ENCODE data around the gene OR51E1.

OR51E1 gene

GRCh38 chr11:4647766-4648165, 4.0 kb downstream of the OR51E1 start:
- in situ Hi-C loops (cut with MboI; ENCODE audit: low sequenced_read_pairs): no loop called here

- in situ Hi-C loops (cut with MboI; ENCODE audit: low sequenced_read_pairs): no loop called here
Measured at GRCh38 chr11:4654635-4655369, 11.0 kb downstream of the OR51E1 start.

DNA sequence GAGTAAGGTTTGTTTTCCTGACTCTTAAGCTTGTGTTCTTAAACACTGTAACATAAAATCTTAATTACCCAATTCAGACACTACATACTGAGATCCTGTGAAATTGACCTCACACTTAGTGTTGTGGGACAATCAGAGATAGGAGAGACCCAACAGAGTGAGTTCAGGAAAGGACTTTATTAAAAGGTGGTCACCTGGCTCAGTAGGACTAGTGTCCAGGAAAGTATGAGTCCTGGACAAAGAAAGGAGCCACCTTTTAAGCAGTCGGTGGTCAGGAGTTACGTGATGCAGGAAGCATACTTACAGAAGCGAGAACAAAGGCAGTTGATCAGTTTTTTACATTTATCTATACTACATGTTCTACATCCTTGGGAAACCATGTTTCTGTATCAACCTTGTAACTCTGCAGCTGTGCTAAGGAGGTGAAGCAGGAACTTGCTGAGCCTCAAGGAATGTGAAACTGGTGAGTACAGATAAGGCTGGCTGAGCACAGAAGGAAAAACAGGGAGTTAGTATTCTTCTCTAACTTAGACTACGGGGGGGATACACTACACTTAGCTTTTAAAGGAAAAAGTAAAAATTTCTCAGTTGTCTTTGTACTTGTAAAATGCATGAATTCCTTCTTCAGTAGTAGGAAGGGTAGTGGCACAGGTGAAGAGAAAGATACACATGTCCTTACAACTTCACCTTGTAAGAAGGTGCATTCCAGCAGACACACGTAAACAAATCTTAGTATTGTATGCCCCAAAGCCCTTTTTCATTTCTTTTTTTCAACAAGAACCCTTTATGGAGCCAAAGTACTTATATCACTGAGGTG, 15.1 kb downstream of the OR51E1 start:
- in situ Hi-C loops (cut with MboI; ENCODE audit: low sequenced_read_pairs): no loop called here

DNA sequence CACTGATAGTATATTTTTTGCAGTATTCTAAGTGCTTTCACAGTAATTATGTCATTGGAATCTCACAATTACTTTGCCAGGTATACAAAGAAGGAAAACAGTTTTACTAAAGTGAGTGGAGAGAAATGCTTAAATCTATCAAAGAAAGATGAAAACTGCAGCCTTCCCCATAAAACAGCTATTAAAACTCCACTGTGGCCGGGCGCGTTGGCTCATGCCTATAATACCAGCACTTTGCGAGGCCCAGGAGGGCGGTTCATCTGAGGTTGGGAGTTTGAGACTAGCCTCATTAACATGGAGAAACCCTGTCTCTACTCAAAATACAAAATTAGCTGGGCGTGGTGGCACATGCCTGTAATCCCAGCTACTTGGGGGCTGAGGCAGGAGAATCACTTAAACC, 19.1 kb downstream of the OR51E1 start:
- in situ Hi-C loops (cut with MboI; ENCODE audit: low sequenced_read_pairs): no loop called here

DNA sequence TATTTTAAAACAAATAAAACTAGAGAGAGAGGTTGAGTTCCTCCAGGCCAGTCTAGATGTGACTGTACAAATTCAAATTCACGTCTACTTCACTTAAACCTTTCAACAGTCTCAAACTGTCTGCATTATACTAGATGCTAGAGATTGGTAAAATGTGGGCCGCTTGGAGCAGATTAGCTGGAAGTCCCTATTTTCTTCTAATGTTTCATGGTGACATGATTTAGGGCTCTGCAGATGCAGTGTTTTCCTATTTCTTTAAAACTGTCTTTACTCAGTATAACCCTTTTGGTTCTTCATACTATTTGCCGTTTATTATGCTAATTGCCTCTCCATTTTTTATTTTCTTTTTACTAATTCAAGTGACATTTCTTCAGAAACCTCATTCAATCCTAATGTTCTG, 20.4 kb downstream of the OR51E1 start:
- in situ Hi-C loops (cut with MboI; ENCODE audit: low sequenced_read_pairs): no loop called here

GRCh38 chr11:4664786-4665185, 21.0 kb downstream of the OR51E1 start:
- in situ Hi-C loops (cut with MboI; ENCODE audit: low sequenced_read_pairs): no loop called here

- in situ Hi-C loops (cut with MboI; ENCODE audit: low sequenced_read_pairs): no loop called here
Measured at GRCh38 chr11:4665424-4665823, 21.6 kb downstream of the OR51E1 start.

- in situ Hi-C loops (cut with MboI; ENCODE audit: low sequenced_read_pairs): no loop called here
Measured at GRCh38 chr11:4671741-4672140, 28.0 kb downstream of the OR51E1 start.

- in situ Hi-C loops (cut with MboI; ENCODE audit: low sequenced_read_pairs): no loop called here
Measured at GRCh38 chr11:4672470-4672869, 28.7 kb downstream of the OR51E1 start.

DNA sequence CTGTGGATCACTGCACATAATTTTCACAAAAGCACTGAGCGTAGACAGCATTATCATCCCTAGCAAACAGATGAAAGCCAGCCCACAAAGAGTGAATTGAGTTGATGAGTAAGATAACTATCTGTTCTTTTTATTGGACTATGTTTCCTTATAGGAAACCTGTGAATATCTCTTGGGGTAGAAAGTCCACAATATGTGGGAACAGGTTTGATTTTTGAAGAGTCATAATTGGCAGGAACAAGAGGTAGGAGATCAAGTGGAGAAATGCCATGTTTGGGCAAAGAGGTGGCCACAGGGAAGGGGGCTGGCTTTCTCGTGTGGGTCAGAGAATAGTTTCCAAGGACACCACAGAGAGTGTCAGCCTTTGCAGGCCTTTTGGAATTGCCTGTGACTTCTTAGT, 30.0 kb downstream of the OR51E1 start:
- in situ Hi-C loops (cut with MboI; ENCODE audit: low sequenced_read_pairs): no loop called here

- in situ Hi-C loops (cut with MboI; ENCODE audit: low sequenced_read_pairs): no loop called here
Measured at GRCh38 chr11:4677948-4678347, 34.2 kb downstream of the OR51E1 start.

DNA sequence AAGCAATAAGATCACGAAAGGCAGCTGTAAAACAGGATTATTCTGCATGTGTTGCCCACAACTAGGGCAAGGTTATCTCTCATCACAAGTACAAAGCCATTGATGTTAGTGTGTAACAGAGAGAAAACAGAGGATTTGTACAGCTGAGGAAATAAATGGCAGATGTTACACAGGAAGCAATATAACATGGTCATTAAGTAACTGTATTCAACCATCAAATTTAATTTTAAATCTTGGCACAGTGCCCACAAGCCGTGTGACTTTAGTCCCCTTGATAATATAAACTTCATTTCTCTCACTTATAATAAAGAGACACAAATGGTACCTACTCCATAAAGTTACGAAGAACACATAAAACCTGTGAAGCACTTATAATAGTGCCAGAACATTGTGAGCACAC, 36.6 kb downstream of the OR51E1 start:
- in situ Hi-C loops (cut with MboI; ENCODE audit: low sequenced_read_pairs): no loop called here

DNA sequence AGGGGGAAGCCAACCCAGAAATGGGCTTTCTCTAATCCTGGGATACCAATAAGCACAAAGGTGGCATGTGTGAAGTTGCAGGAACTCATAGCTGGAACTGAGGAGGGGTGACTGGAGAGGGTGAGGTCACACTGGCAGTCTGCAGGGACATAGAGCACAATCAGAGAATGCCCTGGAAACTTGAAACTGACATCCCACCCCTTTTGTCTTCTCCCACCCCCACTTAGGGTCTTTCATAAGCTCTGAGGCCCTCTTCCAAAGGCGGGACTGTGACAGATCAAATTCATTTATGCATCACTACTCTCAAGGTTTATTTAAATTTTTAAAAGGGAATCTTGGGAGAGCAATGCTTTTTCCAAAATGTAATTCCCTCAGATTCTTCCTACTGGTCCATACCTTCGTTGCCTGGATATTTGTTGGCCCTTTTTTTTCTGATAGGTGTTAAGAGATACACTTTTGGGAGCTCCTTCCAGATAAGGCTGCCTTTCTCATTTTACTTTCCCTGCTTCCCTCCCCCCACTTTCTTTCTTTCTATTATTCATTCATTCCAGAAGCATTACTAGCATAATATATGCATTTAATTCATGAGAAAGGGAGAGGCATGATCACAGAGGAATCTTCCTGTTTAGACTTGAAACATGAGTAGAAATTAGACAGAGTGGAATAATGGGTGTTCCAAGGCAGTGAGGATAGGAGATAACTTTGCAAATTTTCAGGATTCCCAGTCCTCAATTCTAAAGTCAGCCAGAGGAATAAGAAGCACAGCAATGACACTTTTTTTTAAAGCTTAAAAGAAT, 39.0 kb downstream of the OR51E1 start:
- in situ Hi-C loops (cut with MboI; ENCODE audit: low sequenced_read_pairs): no loop called here

DNA sequence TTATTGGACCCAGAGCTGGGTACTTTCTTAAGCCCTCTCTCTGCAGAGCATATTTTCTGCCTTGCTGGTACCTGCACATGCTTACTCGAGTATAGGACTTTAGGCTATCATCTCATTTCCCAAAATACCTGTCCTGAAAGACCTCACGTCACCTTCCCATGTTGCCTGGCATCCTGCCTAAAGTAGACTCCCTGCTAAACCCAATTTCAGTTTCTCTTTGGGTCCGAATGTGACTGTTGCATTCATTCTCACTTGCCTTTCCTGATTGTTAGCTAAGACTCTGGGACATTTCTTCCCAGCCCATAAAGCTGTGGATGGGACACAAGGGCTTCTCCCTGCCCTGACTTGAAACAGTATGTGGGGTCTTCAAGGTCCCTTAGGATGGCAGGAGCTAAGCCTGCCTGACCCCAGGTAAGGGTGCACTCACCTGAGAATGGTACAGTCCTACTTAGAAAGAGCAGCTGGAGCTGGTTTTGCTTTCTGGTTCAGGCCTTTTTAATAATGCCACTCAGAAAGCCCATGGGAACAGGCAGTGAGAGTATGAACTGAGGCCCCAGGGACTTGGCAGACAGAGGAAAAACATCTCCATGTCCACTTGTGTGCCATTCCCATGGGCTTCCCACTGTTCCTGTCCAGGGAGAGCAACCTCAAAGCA, 41.0 kb downstream of the OR51E1 start:
- in situ Hi-C loops (cut with MboI; ENCODE audit: low sequenced_read_pairs): no loop called here

DNA sequence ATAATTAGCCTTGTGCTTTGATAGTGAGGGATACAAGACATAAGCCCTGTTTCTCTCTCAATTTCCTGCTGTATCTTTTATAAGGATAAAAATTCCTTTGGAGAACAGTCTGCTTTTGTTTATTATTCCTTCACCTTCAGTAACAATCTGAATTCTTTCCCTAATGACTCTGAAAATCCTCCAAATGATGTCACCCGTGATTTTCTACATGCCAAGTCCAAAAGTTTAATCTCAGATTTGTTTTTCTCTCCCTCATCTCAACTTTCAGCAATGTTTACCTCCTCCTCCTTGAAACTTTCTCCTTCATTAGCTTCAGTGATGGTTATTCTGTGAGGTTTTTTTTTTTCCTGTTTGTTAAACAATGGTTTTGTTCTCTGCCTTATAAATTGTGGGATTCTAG, 51.7 kb downstream of the OR51E1 start:
- in situ Hi-C loops (cut with MboI; ENCODE audit: low sequenced_read_pairs): no loop called here

- in situ Hi-C loops (cut with MboI; ENCODE audit: low sequenced_read_pairs): no loop called here
Measured at GRCh38 chr11:4697585-4697984, 53.8 kb downstream of the OR51E1 start, which contains the start of gene OR51E2. Gene OR51E2, minus strand, starts transcription at chr11:4697853. Its CDS starts 15,142 bp downstream, at chr11:4682711.

- in situ Hi-C loops (cut with MboI; ENCODE audit: low sequenced_read_pairs): no loop called here
Measured at GRCh38 chr11:4699697-4700435, 56.1 kb downstream of the OR51E1 start.

GRCh38 chr11:4700436-4700820, 56.6 kb downstream of the OR51E1 start:
- in situ Hi-C loops (cut with MboI; ENCODE audit: low sequenced_read_pairs): no loop called here

- in situ Hi-C loops (cut with MboI; ENCODE audit: low sequenced_read_pairs): no loop called here
Measured at GRCh38 chr11:4704054-4704789, 60.4 kb downstream of the OR51E1 start, which contains the start of gene MMP26. Gene MMP26, plus strand, starts transcription at chr11:4704784.
